H9 (cell line): ENCODE measurements around the gene LKAAEAR1. TPM values are rescaled to one million over a fixed set of nuclear protein-coding genes. Genes with fewer than 3 reads are reported as not detected.

Source experiments
- DNase-seq: peaks from one replicate; pipeline ENCODE4 v3.0.0-alpha.2; 2017
- H2AFZ ChIP-seq: one replicate; pipeline ENCODE4 v1.6.1; 2013; ENCODE audit warnings: mild to moderate bottlenecking, low read length, control low read depth, moderate library complexity
- H2AK5ac ChIP-seq: 2 replicates; pipeline ENCODE4 v1.6.1; 2013; ENCODE audit warnings: low read length, control low read depth, mixed read lengths; ENCODE audit not compliant: insufficient read length
- H2BK120ac ChIP-seq: one replicate; pipeline ENCODE4 v1.6.1; 2013; ENCODE audit warnings: low read depth, mild to moderate bottlenecking, low read length, control low read depth, inconsistent platforms; ENCODE audit not compliant: poor library complexity, severe bottlenecking
- H2BK12ac ChIP-seq: 2 replicates; pipeline ENCODE4 v1.6.1; 2013; ENCODE audit warnings: low read length, control low read depth, mixed read lengths, low read depth; ENCODE audit not compliant: insufficient read length
- H2BK15ac ChIP-seq: 2 replicates; pipeline ENCODE4 v1.6.1; 2013; ENCODE audit warnings: low read depth, low read length, control low read depth
- H2BK20ac ChIP-seq: one replicate; pipeline ENCODE4 v1.6.1; 2013; ENCODE audit warnings: low read depth, mild to moderate bottlenecking, low read length, control low read depth, inconsistent platforms; ENCODE audit not compliant: poor library complexity, severe bottlenecking
- H2BK5ac ChIP-seq: 2 replicates; pipeline ENCODE4 v1.6.1; 2013; ENCODE audit warnings: low read length, control low read depth, mixed read lengths; ENCODE audit not compliant: insufficient read length
- H3K14ac ChIP-seq: 2 replicates; pipeline ENCODE4 v1.6.1; 2013; ENCODE audit warnings: low read length, control low read depth; ENCODE audit not compliant: insufficient read depth
- H3K18ac ChIP-seq: 2 replicates; pipeline ENCODE4 v1.6.1; 2013; ENCODE audit warnings: low read depth, mild to moderate bottlenecking, mixed read lengths, low read length, control low read depth; ENCODE audit not compliant: insufficient read length
- H3K23ac ChIP-seq: 2 replicates; pipeline ENCODE4 v1.6.1; 2013; ENCODE audit warnings: low read length, control low read depth, mixed read lengths, low read depth; ENCODE audit not compliant: insufficient read length
- H3K23me2 ChIP-seq: 2 replicates; pipeline ENCODE4 v1.6.1; 2013; ENCODE audit warnings: low read depth, mild to moderate bottlenecking, mixed read lengths, low read length, control low read depth; ENCODE audit not compliant: insufficient read length, poor library complexity, severe bottlenecking
- H3K27ac ChIP-seq: 2 replicates; pipeline ENCODE4 v1.5.1; 2013; ENCODE audit warnings: low read length, control low read depth, mixed read lengths, low read depth; ENCODE audit not compliant: insufficient read length
- H3K27me3 ChIP-seq: 2 replicates; pipeline ENCODE4 v1.6.1; 2013; ENCODE audit warnings: low read length, control low read depth, inconsistent platforms; ENCODE audit not compliant: insufficient read depth
- H3K4ac ChIP-seq: 2 replicates; pipeline ENCODE4 v1.6.1; 2013; ENCODE audit warnings: low read depth, mild to moderate bottlenecking, control low read depth, inconsistent platforms, low read length, moderate library complexity
- H3K4me1 ChIP-seq: 2 replicates; pipeline ENCODE4 v1.6.1; 2013; ENCODE audit warnings: low read length, control low read depth, inconsistent platforms; ENCODE audit not compliant: insufficient read depth
- H3K4me2 ChIP-seq: 2 replicates; pipeline ENCODE4 v1.6.1; 2013; ENCODE audit warnings: low read length, control low read depth, mixed read lengths; ENCODE audit not compliant: insufficient read length, insufficient read depth
- H3K56ac ChIP-seq: 2 replicates; pipeline ENCODE4 v1.6.1; 2013; ENCODE audit warnings: low read depth, mild to moderate bottlenecking, mixed read lengths, low read length, control low read depth; ENCODE audit not compliant: insufficient read length
- H3K79me1 ChIP-seq: 2 replicates; pipeline ENCODE4 v1.6.1; 2013; ENCODE audit warnings: low read depth, mild to moderate bottlenecking, moderate library complexity, low read length, control low read depth, inconsistent platforms; ENCODE audit not compliant: insufficient read depth, poor library complexity, severe bottlenecking
- H3K79me2 ChIP-seq: 2 replicates; pipeline ENCODE4 v1.6.1; 2013; ENCODE audit warnings: low read length, control low read depth, inconsistent platforms; ENCODE audit not compliant: insufficient read depth
- H3K9ac ChIP-seq: 2 replicates; pipeline ENCODE4 v1.6.1; 2013; ENCODE audit warnings: low read length, control low read depth, mixed read lengths; ENCODE audit not compliant: insufficient read length; ENCODE audit errors: extremely low read depth
- H3K9me3 ChIP-seq: one replicate; pipeline ENCODE4 v1.6.1; 2013; ENCODE audit warnings: low read depth, low read length, inconsistent platforms; ENCODE audit not compliant: control insufficient read depth
- H3T11ph ChIP-seq: one replicate; pipeline ENCODE4 v1.6.1; 2013; ENCODE audit warnings: mild to moderate bottlenecking, low read length, control low read depth, inconsistent platforms
- H4K20me1 ChIP-seq: one replicate; pipeline ENCODE4 v1.6.1; 2013; ENCODE audit not compliant: control insufficient read depth, insufficient read length, insufficient read depth
- H4K5ac ChIP-seq: 2 replicates; pipeline ENCODE4 v1.6.1; 2013; ENCODE audit warnings: low read depth, mild to moderate bottlenecking, mixed read lengths, low read length, control low read depth; ENCODE audit not compliant: insufficient read length
- H4K8ac ChIP-seq: replicated peaks from 2 replicates; pipeline ENCODE4 v1.6.1; 2013; ENCODE audit warnings: low read length, control low read depth, mixed read lengths, low read depth; ENCODE audit not compliant: insufficient read length
- H4K91ac ChIP-seq: 2 replicates; pipeline ENCODE4 v1.6.1; 2013; ENCODE audit warnings: low read depth, mild to moderate bottlenecking, moderate library complexity, mixed read lengths, low read length, control low read depth; ENCODE audit not compliant: insufficient read length
- H3K27ac Mint-ChIP-seq, 3 experiments: 2 replicates in 2 of 3; 3 replicates in 1 of 3; pipeline ENCODE4 v1.8.0; 2020 to 2021; ENCODE audit warnings: mixed read lengths in 3 of 3, mild to moderate bottlenecking in 1 of 3, moderate library complexity in 1 of 3
- H3K27me3 Mint-ChIP-seq: 2 replicates; pipeline ENCODE4 v1.8.0; 2021; ENCODE audit warnings: low read depth, mild to moderate bottlenecking, moderate library complexity, mixed read lengths
- H3K36me3 Mint-ChIP-seq, 3 experiments: 2 replicates in 2 of 3; 3 replicates in 1 of 3; pipeline ENCODE4 v1.8.0; 2020 to 2021; ENCODE audit warnings: low read depth in 3 of 3, mixed read lengths in 3 of 3; ENCODE audit not compliant: insufficient read depth in 1 of 3
- H3K4me1 Mint-ChIP-seq, 2 experiments: 2 replicates each; pipeline ENCODE4 v1.8.0; 2020; ENCODE audit warnings: mixed read lengths in 2 of 2
- H3K4me3 Mint-ChIP-seq, 2 experiments: 2 replicates in 1 of 2; 3 replicates in 1 of 2; pipeline ENCODE4 v1.8.0; 2020 to 2021; ENCODE audit warnings: mild to moderate bottlenecking in 2 of 2, mixed read lengths in 2 of 2, moderate library complexity in 1 of 2
- H3K9me3 Mint-ChIP-seq, 2 experiments: 2 replicates in 1 of 2; 3 replicates in 1 of 2; pipeline ENCODE4 v1.8.0; 2020; ENCODE audit warnings: mild to moderate bottlenecking in 2 of 2, mixed read lengths in 2 of 2, moderate library complexity in 1 of 2
- WGBS: extraction: QIAGEN DNeasy Blood & Tissue Kit; methylation state at CpG from one replicate; pipeline ENCODE4 v1.1.7; 2013; ENCODE audit warnings: missing lambda C conversion rate, low lambda C conversion rate, mixed read lengths; ENCODE audit not compliant: insufficient read length; ENCODE audit errors: extremely low coverage; 5-methylcytosine and 5-hydroxymethylcytosine counted together
- total RNA-seq: library from RNA; stranded (reverse); gene quantifications from 2 replicates; pipeline ENCODE4 v1.2.1, GENCODE V29; 2021
- TF ChIP-seq, protein P1 (sequence below): fragments of 200-600 bp; sonication (generic); conservative IDR thresholded peaks from 3 replicates; pipeline ENCODE4 v1.8.0; 2021; ENCODE audit warnings: antibody characterized with exemption, mild to moderate bottlenecking

LKAAEAR1 gene
- total RNA-seq, 1 experiment from 2014 or later, result 0.39 TPM

GRCh38 chr20:64098471-64099013, 14.3 kb upstream of the LKAAEAR1 start:
- Histone ChIP-seq H4K20me1 (no peaks in the 10 kb centered on the region), H4K91ac (no peak overlapping the region), H4K8ac (no peak overlapping the region), H3K79me2 (no peaks in the 10 kb centered on the region), H4K5ac (no peak overlapping the region), H3K79me1 (no peaks in the 10 kb centered on the region), H3K4me2 (no peak overlapping the region), H2BK12ac (no peak overlapping the region), H2AFZ (no peak overlapping the region), H2BK15ac (no peak overlapping the region), H3K56ac (no peak overlapping the region), H2BK120ac (no peak overlapping the region), H3K18ac (no peak overlapping the region), H3K23ac (no peak overlapping the region), H3K4ac (no peak overlapping the region), H2BK20ac (no peak overlapping the region), H3K9ac (no peak overlapping the region), H3K4me1 (no peaks in the 10 kb centered on the region), H3T11ph (no peak overlapping the region), H3K23me2 (no peaks in the 10 kb centered on the region), H2AK5ac (no peak overlapping the region), H3K27ac (no peak overlapping the region), H3K9me3 (no peaks in the 10 kb centered on the region), H3K14ac (no peak overlapping the region; the same call in 1 of the 2 replicates), H2BK5ac (no peak overlapping the region), H3K27me3 (peaks cover 3% of the 10 kb centered on the region; the same call in 1 of the 2 replicates)
- no peak for DNase-seq
- no CpG with 5 or more reads among the region's 28 CpGs for WGBS
- Mint-ChIP-seq H3K36me3 (peaks cover 2 to 5% (median 2%) of the 10 kb centered on the region in 3 experiments; a peak in 5 of 7 replicates), H3K4me1 (peaks cover 2 to 3% of the 10 kb centered on the region in 2 experiments; a peak in 3 of 4 replicates), H3K4me3 (no peak overlapping the region; a peak in 1 of 5 replicates), H3K27me3 (peaks cover 39% of the 10 kb centered on the region), H3K9me3 (peaks cover 5% of the 10 kb centered on the region in 2 experiments), H3K27ac (no peak overlapping the region)
- TF ChIP-seq, protein P1, sequence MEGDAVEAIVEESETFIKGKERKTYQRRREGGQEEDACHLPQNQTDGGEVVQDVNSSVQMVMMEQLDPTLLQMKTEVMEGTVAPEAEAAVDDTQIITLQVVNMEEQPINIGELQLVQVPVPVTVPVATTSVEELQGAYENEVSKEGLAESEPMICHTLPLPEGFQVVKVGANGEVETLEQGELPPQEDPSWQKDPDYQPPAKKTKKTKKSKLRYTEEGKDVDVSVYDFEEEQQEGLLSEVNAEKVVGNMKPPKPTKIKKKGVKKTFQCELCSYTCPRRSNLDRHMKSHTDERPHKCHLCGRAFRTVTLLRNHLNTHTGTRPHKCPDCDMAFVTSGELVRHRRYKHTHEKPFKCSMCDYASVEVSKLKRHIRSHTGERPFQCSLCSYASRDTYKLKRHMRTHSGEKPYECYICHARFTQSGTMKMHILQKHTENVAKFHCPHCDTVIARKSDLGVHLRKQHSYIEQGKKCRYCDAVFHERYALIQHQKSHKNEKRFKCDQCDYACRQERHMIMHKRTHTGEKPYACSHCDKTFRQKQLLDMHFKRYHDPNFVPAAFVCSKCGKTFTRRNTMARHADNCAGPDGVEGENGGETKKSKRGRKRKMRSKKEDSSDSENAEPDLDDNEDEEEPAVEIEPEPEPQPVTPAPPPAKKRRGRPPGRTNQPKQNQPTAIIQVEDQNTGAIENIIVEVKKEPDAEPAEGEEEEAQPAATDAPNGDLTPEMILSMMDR, result no peak
